ENCODE data around the gene ARL4C.

ARL4C gene

DNA sequence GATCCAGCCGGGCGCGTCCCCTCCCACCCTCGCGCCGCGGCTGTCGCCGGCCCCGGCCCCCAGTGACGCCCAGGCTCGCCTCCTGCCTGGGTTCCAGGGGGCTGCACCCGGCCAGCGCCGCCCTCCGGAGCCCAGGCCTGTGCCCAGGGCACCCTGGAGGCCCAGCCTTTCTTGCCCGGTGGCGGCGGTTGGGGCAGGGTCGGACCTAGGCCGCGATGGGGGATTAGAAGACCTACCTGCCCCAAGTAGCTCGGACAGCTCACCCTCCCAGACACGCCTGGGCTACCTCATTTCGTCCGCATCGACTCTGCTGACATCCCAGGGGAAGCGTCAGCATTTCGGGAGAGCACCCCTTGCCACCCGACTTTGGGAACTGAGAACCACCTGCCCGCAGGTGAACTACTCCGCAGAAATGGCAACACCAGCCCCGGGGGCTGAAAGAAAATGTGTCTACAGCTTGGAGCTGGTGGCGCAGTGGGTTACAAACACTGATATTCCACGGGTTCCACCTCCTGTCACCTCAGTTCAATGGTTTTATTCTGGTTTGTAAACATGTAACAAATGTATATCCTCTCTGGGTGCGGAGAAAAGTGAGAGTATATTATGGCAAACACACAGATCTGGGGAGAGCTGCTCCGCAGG, 834 bp upstream of the ARL4C start:
- no peak for TF ChIP-seq CTCF (conservative IDR thresholded peaks at IDR 0.05; ENCODE audit: low read depth, low read length)
- DNase-seq (ENCODE audit: low read depth), result no peak
- no peak overlapping the region for H3K4me3 ChIP-seq (ENCODE audit: low read length)

- peak overlapping the region; percentile 97 for H3K4me3 ChIP-seq (ENCODE audit: low read length)
- no peak for DNase-seq (ENCODE audit: low read depth)
- TF ChIP-seq CTCF (conservative IDR thresholded peaks at IDR 0.05; ENCODE audit: low read depth, low read length), result no peak
Observed at GRCh38 chr2:234496055-234496834, 636 bp downstream of the ARL4C start.

DNA sequence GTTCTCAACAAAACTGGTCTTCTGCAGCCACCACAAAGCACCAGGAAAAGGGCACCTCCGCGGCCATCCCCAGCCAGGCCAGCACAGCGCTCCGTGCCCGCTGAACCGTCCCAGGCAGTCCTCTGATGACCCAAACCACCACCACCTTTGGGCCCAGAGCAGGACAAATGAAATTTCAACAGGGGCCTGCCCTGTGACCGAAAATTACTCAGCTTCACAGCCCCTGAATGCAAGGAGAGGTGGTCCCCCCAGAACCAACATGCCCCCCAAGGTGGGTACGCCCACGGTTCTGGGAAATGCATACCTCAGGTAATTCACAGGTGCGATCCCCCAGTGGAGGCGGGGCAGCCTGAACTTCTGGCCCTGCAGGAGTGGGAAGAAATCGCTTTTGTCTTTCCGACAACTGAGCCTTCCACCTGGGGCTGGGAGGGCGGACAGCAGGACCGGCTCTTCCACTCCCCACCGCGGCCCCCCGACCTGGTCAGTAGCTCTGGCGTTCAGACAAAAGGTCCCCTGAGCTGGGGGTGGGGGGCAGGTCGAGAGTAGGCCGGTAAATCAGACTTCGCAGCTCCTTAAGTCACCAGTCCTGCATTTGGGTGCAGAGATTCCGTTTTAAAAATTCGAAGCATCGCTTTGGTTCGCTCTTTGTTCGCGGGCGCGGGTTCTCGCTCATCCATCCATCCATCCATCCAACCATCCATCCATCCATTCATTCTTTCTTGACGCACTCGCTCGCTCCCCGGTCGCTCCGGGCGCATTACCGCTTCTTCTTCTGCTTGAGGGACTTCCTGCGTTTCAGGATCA, 1.4 kb downstream of the ARL4C start:
- DNase-seq (ENCODE audit: low read depth), result no peak
- no peak for TF ChIP-seq CTCF (conservative IDR thresholded peaks at IDR 0.05; ENCODE audit: low read depth, low read length)
- peak overlapping the region; percentile 97 for H3K4me3 ChIP-seq (ENCODE audit: low read length)

DNA sequence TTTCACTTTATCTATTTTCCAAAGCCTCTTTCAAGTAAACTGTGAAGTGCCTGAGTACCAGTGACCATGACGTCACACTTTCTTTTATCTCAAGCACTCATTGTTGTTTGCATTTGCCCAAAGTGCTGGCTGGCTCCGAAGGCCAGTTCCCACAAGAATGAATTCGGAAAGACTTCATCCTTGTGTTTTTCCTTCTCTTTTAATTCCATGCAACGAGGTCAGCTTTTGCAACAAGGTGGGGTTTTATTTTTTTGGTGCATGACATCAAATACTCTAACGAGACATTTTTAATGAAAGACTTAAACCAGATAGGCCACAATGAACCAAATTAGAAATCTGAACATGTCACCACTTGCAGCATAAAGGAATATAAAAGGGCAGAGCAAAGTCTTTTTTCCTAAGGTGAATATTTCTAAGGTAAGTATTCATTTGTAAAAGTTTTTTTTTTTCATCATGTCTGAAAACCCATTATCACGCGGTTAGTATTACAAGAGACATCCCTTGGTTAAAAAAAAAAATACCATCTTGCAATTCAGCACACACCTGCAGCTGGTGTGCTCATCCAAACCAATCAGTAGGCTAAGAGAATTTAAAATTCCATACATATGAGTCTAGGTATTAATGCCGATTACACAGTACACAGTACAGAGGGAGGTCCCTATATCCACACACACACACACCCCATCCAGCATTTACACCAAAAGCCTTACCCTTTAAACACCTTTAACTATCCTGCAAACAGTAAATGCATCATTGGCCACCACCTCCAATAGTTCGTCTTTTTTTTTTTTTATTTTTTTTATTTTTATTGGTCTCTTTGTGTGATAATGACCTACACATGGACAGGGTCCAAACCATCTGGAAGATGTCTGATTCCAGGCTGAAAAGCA, 2.3 kb downstream of the ARL4C start:
- H3K4me3 ChIP-seq (ENCODE audit: low read length), result peak overlapping the region; percentile 97
- no peak for DNase-seq (ENCODE audit: low read depth)
- TF ChIP-seq CTCF (conservative IDR thresholded peaks at IDR 0.05; ENCODE audit: low read depth, low read length), result no peak

DNA sequence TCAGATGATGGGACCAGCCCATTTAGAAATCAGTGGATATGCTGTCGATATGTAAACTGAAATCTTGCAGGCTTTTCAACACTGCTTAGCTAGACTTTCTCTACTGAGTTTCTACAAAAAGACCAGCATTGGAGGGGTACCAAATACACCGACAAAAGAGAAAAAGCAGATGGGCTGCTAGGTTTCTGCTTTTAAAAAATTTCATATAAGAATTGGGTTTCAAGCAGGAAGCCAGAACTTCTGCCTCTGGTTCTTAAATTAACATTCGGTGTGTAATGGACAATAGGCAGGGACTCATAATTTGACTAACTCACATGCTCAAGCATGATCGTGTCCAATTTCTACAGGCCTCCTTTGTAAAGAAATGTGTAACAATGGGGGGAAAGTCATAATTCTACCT, 3.1 kb downstream of the ARL4C start:
- TF ChIP-seq CTCF (conservative IDR thresholded peaks at IDR 0.05; ENCODE audit: low read depth, low read length), result no peak
- peak overlapping the region; percentile 97 for H3K4me3 ChIP-seq (ENCODE audit: low read length)
- DNase-seq (ENCODE audit: low read depth), result no peak

DNA sequence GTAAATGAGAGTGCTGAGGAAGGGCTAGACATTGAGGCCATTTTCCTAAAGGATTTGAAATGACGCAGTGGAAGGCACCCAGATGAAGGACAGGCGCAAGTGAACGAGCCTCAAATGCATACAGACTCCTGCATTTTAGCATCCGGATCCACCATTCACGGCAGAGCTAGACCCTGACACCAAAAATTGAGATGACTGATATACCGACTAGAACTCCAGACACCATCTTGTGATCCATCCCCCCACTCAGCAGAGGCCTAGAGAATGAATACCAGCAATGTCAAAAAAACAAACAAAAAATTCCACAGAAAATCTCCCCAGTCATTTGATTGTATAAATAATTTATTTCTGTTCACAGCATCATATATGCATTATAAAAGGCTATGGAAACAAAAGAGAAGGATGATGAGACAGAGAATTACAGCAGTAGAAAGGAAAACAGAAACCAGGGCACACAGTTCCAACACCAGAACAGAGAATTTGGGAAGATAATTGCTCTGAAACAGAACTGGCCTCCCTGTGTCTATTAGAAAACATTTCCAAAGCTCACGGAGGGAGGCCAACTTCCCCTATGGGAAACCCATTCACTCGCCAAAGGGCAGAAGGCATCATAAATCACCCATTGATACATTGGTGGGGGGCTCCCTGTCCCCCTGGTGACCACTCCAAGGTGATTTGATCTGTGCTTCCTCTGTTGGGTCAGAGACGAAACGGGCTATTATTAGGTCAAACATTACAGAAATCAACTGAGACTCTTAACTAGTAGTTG, 4.0 kb downstream of the ARL4C start:
- DNase-seq (ENCODE audit: low read depth), result no peak
- H3K4me3 ChIP-seq (ENCODE audit: low read length), result peak overlapping the region; percentile 97
- peak; percentile 4 for TF ChIP-seq CTCF (conservative IDR thresholded peaks at IDR 0.05; ENCODE audit: low read depth, low read length)
